ENCODE results near the gene C11orf52.

Gene C11orf52

DNA sequence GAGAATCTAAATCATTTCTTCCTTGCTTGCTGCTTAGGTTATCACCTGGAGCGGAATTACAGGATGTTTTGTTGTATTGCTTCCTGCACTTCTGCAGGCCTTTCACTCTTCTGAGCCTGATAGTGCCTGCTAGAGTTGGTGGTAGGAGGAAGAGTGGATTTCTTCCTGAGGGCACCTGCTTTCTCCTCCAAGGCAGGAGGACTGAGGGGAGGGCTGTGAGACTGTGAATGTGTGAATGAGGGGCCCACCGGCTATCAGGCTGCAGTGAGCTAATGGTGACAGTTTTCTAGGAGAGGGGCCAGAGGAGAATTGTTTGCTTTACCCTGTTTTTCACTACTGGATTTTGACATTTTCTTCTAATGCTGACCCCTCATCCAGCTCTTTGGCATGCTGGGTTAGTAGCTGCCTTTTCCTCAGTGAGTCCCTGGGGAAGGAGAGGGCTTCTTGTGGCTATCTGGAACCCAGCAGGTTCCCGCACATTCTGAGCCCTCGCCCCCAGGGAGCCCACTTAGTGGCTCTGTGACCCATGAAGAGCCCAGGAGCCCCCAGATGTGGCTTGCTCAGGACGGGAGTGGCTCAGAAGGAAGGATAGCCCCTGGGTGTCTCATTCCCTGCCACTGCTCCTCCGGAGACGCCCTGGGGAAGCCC, 57.5 kb downstream of the C11orf52 start:
- DNase-seq (ENCODE audit: low read depth), result no peak

Measured in activated T-cell treated with anti-CD3 and anti-CD28 coated beads for 48 hours (primary cell).